ENCODE measurements around the gene SLC5A9.
"Not testable (repeated sequence)": the region's sequence is repeated elsewhere in the genome, so short reads cannot be mapped to it uniquely, and the experiment has no call there.

Gene SLC5A9

GRCh38 chr1:48222501-48223242 lies at the start of gene SLC5A9:
SLC5A9 (plus strand) TSS chr1:48222716; CDS start chr1:48222737, 21 bp downstream.
- DNase-seq = no peak

GRCh38 chr1:48175116-48175515 lies 47.4 kb upstream of the SLC5A9 start:
- DNase-seq = no peak

DNA sequence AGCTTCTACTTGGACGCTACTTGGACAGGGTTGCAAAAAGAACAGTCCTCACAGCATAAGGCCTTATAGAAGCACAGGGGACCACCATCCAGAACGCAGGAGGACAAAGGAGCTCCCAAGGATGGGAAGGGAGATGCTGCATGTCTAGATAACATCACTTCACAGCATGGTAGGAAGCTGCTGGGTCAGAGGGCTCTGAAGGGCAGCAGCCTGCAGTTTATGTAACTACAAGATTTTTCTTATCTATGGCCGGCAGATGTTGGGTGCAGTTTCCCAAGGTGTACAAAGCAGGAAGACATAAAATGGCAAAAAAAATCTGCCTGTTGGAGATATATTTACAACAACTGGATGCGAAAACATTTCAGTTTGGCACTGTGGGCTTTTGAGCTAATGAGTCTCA lies 45.3 kb upstream of the SLC5A9 start:
- no peak for DNase-seq

GRCh38 chr1:48181669-48182367 lies 40.7 kb upstream of the SLC5A9 start:
- DNase-seq = no peak

DNA sequence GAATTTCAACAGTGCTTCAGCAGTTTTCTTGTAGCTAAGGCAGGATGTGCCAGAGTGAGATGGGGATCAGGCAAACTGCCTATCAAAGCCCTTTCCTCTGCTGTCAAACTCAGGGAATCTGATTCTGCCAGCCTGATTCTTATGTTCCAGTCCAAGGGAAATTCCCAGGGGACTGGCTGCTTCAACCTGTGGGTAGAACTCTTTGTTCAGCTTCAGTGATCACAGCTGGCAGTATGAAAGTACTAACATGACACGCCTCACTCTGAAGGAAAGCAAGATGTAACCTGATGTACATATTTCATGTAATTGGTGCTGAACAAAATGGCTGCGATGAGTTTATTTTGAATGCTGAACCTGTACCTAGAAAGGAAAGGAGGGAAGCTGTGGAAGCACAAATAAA lies 40.1 kb upstream of the SLC5A9 start:
- DNase-seq = no peak

DNA sequence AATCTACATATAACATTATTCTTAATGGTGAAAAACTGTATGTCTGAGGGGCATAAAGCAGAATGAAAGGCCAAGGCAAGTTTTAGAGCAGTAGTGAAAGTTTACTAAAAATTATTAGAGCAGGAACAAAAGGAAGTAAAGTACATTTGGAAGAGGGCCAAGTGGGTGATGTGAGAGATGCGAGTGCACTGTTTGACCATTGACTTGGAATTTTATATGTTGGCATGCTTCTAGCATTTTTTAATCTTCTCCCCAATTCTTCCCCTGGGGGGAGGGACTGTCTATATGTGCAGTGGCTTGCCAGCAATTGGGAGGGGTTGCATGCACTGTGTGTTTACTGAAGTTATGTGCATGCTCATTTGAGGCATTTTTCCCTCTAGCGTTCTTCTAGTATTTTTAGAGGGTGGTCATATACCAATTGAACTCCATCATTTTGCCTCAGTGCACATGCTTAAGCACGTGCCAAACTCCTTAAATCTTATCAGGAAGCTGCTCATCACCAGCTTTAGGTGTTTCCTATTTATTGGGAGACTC lies 36.1 kb upstream of the SLC5A9 start:
- no peak for DNase-seq

GRCh38 chr1:48187969-48188563 lies 34.5 kb upstream of the SLC5A9 start:
- DNase-seq = no peak

DNA sequence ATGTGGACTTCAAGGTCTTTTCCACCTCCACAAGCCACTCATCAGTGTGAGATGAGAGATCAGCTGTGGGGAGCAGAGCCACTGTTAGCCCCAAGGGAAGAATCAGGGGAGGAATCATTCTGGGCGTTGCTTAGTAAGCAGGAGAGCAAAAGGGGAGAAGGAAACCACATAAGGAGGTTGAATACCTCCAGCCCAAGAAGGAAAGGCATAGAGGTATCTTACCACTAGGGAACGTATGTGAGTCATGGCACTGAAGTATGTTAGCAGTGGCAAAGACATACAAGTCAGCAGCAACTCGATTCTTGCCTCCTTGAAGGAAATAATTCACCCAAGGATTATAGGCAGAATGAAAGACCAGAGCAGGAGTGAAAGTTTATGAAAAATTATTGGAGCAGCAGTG lies 31.6 kb upstream of the SLC5A9 start:
- no peak for DNase-seq

GRCh38 chr1:48194801-48195200 lies 27.7 kb upstream of the SLC5A9 start:
- no peak for DNase-seq

- no peak for DNase-seq
Measured at GRCh38 chr1:48196237-48196636, 26.3 kb upstream of the SLC5A9 start.

- DNase-seq = no peak
Measured at GRCh38 chr1:48198970-48199369, 23.5 kb upstream of the SLC5A9 start.

GRCh38 chr1:48200166-48200900 lies 22.2 kb upstream of the SLC5A9 start:
- no peak for DNase-seq

DNA sequence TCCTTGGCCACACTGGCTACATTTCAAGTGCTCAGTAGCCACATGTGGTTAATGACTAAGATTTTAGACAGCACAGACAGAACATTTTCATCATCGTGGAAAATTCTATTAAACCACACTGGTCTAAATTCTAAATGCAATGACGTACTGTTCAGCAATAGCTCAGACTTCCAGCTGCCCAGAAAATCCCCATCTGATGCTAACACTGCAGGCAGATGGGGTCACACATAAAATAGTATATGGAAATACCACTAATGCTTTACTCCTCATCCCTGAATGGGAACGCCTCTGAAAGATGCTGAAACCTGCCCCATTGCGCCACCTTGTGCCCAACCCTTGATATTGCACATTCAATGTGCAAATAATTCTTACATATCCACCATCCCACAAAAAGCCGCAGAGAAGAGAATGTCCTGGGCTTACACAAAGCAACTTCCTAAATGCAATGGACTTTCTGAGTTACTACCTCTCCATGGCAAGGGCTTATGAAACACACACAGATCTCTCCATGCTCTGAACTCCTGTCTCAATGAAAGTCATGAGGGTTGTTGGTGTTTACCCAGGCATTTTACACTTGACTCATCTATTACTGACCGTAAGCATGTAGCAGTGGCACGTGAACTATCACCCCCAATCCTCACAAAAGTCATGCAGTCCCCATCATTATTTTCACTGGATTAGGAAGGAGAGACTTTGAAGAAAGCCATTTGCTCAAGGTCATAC lies 20.3 kb upstream of the SLC5A9 start:
- DNase-seq = peak; percentile 38

DNA sequence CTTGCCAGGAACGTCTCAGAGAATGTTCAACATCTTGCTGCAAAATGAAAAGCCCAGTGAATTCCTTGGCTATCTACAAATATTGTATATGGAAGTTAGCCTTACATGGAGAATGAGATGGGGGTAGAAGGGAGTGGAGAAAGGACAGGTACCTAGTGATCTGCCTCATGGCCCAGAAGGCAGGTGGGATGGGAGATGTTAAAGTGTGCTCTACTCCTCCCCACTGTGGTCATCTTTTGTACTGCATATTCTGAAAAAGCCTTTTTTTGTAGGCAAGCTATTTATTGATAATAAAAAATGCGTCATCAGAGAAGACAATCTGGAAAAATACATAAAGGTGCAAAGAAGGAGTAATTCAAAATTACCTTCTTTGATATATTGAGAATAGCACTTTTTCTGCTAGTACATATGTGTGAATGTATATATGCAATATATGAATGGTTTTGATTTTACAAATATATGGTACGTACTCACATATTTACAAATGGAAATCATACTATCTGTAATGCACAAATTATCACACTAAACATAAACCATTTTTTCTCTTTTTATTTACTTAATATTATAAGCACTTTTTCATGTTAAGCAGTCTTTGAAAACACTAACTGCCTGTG lies 19.1 kb upstream of the SLC5A9 start:
- no peak for DNase-seq

GRCh38 chr1:48205522-48205921 lies 17.0 kb upstream of the SLC5A9 start:
- no peak for DNase-seq

- no peak for DNase-seq
Measured at GRCh38 chr1:48206371-48206770, 16.1 kb upstream of the SLC5A9 start.

GRCh38 chr1:48207131-48207530 lies 15.4 kb upstream of the SLC5A9 start:
- DNase-seq = no peak

DNA sequence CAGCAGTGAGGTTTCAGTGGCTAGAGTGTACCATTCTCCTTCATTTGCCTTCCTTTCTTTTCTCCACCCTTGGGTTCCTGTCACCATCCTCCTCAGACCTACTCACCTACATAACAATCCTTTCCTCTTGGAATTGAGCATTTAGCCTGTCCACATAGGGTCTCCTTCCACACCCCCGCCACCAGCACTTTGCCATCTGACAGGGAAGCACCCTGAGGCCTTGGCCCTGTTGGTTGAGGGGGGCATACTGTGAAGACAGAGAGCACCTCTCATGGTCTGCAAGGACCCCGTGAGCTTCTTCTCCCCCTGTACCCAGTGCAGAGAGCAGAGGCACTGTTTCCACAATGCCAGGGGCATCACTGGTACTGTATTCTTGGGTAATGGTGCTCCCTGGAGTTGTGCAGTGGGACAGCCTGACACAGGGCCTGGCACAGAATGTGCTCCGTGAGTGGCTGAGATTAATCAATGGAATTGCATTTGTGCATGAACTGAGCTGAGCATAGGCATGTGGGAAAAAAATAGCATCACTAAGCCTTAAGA lies 14.9 kb upstream of the SLC5A9 start:
- DNase-seq = no peak

DNA sequence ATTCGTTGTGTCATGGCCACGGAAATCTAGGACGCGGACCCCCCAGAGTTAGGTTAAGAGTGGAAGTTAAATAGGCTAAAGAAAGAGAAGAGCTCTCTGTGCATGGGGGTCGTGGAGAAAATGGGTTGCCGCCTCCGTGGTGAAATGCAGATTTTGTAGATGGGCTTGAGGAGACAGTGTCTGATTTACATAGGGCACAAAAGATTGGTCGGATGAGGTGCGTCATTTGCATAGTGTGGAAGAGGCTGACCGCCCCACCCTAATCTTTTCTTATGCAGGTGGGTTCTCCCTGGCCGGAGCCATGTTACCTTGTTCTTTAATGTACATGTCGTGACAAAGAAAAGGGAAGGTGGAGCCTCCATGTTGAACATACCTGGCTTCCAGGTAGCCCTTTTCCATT lies 14.3 kb upstream of the SLC5A9 start:
- no peak for DNase-seq

DNA sequence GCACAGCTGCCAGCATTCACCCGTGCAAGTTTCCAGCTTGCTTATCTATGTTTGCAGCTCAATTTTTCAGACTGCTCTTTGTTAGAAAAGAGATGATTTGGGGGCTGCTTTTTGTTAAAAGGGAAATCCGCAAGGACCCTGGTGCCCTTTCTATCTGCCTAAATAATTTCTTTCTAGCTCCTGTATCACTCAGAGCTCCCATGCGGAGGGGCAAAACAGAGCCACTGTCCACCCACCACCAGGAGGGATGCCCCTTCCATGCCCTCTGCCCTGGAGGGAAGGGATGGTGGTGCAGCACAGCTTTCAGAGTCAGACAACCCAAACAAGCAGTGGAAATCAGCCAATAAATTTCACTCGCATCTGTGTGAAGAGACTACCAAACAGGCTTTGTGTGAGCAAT lies 13.9 kb upstream of the SLC5A9 start:
- no peak for DNase-seq

DNA sequence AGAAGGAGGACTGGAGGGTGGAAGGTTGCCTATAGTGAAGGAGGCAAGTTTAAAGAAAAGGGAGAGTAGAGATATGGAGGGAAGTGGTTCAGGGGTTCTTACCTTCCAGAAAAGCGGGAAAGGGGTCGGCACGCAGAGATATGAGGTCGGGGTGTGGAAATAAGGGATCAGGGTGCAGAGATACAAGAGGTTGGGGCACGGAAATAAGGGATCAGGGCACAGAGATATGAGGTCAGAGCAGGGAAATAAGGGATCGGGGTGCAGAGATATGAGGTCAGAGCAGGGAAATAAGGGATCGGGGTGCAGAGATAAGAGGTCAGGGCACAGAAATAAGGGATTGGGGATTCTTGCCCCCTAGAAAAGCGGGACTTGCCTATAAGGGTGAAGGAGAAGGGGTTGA lies 9.1 kb upstream of the SLC5A9 start:
- DNase-seq = not testable (repeated sequence)

DNA sequence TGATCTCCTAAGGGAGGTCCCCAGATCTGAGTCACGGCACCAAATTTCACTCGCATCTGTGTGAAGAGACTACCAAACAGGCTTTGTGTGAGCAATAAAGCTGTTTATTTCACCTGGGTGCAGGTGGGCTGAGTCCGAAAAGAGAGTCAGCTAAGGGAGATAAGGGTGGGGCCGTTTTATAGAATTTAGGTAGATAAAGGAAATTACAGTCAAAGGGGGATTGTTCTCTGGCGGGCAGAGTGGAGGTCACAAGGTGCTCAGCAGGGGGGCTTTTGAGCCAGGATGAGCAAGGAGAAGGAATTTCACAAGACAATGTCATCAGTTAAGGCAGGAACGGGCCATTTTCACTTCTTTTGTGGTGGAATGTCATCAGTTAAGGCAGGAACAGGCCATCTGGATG lies 8.2 kb upstream of the SLC5A9 start:
- not testable (repeated sequence) for DNase-seq

Data from CD4-positive, alpha-beta T cell treated with Interleukin-15 for 1 hour (primary cell).